ENCODE results near the gene RAB14.

GRCh38 chr9:121156263-121156731 lies 45.4 kb downstream of the RAB14 start:
- TF ChIP-seq CTCF (conservative IDR thresholded peaks at IDR 0.05; ENCODE audit: low read depth in 2 of 2) (no peak), EZH2phosphoT487 (IDR thresholded peaks at IDR 0.05; ENCODE audit: unreplicated experiment) (no peak), POLR2AphosphoS5 (IDR thresholded peaks at IDR 0.05; ENCODE audit: low read depth) (no peak), EZH2 (IDR thresholded peaks at IDR 0.05; ENCODE audit: low read depth, unreplicated experiment) (no peak), ETS1 (IDR thresholded peaks at IDR 0.05) (no peak), STAT1 (IDR thresholded peaks at IDR 0.05; ENCODE audit: unreplicated experiment) (no peak)
